Vagina (tissue), 2 donors: ENCODE data around the gene MRAS.

Experiments used
- POLR2A ChIP-seq, 2 donors: fragments of 450-650 bp; IDR thresholded peaks; one replicate each; pipeline ENCODE4 v1.6.1; 2017; ENCODE audit warnings: antibody characterized with exemption in 2 of 2, mild to moderate bottlenecking in 2 of 2, moderate library complexity in 2 of 2
- POLR2AphosphoS5 ChIP-seq, 2 donors: sonication (generic); formaldehyde crosslinking; IDR thresholded peaks; one replicate each; pipeline ENCODE4 v1.9.0; 2017; ENCODE audit warnings: antibody characterized with exemption in 2 of 2, mild to moderate bottlenecking in 2 of 2, low read depth in 1 of 2; ENCODE audit not compliant: insufficient read depth in 1 of 2

GRCh38 chr3:138336454-138336999 lies 11.9 kb upstream of the MRAS start:
- TF ChIP-seq POLR2AphosphoS5 (IDR thresholded peaks at IDR 0.05; ENCODE audit: insufficient read depth in 1 of 2, low read depth in 1 of 2) (no peak), POLR2A (IDR thresholded peaks at IDR 0.05) (no peak)
